Suppressor macrophage (primary cell): ENCODE measurements around the gene HACD2.
"Not testable (repeated sequence)": the region's sequence is repeated elsewhere in the genome, so short reads cannot be mapped to it uniquely, and the experiment has no call there.

ENCODE experiments used
- DNase-seq, 4 experiments: peaks; one replicate each; pipeline ENCODE4 v3.0.0-alpha.2; 2020 to 2022

The HACD2 gene

DNA sequence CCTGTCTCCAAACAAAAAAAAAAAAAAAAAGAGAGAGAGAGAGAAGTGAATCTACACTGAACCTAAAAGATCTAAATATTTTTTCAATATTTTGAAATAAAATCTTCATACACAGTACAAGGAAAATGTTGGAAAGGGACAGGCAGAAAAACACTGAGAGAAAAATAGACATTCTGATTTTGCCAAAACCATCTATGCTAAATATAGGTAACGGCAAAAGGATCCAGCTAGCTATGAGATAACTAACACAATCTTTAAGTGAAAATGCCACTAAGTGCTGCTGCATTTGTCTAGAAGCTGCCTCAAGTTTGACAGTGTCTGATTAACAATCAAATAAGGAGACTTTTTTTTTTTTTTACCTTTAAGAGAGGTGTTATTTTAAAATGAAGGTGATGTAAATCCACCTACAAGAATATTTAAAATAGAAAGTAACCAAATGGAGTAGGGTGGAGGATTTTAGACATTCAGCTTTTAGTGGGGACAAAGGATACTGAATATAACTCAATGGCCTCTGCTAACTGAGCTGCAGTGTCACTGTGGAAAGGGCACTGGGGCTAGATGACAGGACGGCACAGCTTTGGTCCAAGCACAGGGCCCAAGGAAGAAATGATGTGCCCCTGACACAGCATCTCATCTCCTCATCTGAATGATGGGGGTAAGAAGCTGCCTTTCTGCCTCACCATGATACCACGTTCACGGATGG, 62.4 kb downstream of the HACD2 start:
- DNase-seq, result no peak

DNA sequence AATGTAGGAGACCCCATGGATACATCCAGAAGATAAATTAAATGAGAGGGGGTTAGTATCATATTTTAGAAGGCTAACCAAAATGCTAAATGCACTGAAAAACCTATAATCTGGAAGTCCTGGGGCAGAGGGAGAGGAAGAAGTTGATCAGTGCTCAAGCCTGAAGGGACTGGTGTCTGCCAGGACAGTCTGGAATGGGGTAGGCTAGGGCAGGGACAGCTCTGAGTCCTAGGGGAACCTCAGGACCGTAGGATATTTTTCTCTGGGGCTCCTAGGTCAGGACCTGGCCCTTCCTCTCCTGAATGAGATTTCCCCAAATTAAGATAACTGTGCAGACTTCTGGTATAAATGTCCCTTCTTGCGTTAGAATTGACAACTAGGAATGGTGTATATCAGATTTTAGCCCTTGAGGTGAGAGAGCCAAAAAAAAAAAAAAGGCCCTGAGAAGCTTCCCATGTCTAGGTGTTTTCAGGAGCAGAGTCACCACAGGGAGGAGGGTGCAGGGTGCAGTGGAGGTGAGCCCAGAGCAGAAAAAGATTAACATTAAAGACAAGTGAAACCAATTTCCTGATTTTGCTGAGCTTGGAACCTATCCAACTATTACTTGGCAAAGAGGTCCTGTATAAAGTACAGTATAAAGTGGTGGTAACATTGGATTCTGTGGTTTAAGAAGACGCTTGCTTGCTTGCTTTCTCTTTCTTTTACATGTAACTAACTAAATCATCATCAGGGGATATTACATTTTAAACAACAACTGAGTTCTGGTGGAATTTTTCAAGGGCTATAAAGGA, 63.5 kb downstream of the HACD2 start:
- DNase-seq, result peak in 1 of 4 experiments; percentile 13

DNA sequence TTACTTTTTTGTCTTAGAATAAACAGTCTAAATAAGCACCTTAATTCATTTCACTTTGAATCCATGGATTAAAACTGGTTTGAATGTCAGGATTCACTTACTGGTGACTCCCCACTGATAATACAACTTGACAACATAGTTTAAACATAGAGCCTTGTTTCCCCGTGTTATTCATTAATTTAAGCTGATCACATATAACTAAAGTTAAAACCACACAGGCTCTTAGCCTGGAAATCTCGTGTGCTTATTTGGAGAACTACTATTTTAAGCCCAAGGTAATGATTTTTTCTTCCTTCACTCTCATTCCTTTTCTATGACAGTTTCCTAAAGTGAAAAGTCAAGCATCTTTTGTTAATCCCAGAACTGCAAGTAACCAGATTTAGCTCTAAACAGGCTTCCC, 64.2 kb downstream of the HACD2 start:
- no peak for DNase-seq

DNA sequence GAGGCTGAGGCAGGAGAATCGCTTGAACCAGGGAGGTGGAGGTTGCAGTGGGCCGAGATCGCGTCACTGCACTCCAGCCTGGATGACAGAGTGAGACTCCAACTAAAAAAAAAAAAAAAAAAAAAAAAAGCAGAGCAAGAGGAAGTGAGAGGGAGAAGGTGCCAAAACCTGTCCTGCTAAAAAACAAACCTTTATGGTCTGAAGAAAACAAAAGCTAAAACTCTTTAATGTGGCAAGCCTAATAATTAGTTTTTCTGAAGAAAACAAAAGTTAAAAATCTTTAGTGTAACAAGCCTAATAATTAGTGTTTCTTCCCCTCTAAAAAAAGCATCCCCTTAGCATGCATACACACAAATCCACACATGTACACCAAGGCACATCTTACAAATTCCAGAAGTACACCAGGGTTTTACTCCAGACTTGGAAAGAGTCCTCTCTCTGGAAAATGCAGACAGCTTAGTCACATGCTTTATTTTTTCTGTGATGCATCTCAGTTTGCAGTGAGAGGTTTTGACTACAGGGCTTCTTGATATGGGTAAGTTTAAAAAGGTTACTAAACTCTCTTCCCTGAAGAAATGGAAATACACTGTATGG, 65.9 kb downstream of the HACD2 start:
- DNase-seq, result no peak

DNA sequence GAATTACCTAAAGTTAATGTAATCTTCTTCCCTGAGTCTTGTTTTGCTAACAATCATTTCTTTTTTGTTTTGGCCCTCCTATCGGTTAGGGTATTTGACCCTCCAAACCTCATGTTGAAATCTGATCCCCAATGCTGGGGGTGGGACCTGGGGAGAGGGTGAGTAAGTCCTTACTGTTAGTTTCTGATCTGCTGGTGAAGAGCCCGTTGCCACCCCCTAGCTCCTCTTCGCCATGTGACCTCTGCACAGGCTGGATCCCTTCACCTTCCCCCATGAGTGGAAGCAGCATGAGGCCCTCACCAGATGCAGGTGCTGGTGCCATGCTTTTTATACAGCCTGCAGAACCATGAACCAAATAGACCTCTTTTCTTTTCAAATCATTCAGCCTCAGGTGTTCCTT, 73.1 kb downstream of the HACD2 start:
- no peak for DNase-seq

DNA sequence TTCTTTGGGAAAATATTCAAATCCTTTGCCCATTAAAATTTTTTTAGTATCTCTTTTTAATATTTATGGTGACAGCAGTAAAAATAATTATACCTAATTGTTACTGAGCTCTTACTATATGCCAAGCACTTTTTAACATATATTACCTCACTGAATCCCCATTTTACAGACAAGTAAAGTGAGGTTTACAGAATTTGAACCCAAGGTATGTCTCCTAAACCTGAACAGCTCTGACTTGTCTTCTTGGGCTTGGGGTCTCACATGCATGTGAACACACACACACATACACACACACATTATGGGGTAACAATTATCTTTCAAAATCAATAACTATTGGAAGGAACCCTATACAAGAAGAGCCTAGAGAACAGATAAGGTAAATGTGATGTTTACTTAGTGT, 73.8 kb downstream of the HACD2 start:
- DNase-seq, result no peak

DNA sequence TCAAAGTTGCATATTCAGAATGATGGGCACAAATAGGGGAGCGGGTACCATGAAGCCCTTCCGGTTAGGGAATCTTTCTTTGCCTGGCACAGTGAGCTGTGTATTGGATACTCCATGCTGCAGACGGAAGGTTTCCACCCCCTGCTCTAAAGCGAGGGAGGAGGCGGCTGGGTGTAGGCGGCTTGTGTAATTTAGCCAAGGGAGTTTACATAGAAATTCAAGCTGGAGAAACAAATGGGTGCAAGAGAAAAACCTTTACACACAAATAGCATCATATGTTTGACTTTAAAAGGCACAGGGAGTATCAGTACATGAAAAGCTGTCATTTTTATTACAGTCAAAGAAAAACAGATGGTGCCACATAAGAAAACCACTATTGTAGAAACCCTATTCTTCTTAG, 76.7 kb downstream of the HACD2 start:
- DNase-seq, result peak in 2 of 4 experiments; percentile 13 to 22

DNA sequence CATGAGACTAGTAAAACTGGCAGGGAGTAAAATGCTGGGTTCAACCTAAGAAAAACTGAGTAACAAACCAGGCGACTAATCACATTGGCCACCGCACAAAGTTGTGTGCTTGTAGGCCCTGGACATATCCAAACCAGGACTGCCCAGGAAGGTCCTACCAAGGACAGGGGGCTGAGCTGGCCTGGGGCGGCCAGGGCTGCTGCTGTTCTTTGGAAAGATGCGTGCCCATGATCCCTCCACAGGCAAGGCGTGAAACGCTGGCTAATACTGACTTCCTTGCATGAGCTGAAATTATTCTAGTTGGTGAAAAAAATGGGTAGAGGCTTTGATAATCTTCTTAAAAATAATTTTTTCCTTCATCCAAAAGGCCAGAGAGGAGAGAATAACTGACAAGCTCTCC, 79.0 kb downstream of the HACD2 start:
- DNase-seq, result no peak

DNA sequence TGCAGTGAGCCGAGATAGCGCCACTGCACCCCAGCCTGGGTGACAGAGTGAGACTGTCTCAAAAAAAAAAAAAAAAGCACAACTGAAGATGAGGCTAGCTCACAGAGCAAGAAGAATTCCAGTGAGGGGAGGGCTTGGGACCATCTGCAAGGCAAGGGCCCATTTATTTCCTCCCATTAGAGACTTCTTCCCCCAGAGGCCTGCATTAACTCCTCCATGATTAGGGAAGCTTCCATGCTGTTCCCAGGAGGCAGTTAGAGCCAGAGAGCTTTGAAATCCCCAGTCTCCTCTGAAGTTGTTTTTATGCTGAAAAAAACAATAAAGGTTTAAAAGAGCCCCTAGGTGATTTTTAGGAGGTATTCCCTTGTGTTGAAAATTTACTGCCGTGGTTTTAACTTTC, 81.7 kb downstream of the HACD2 start:
- DNase-seq, result no peak

DNA sequence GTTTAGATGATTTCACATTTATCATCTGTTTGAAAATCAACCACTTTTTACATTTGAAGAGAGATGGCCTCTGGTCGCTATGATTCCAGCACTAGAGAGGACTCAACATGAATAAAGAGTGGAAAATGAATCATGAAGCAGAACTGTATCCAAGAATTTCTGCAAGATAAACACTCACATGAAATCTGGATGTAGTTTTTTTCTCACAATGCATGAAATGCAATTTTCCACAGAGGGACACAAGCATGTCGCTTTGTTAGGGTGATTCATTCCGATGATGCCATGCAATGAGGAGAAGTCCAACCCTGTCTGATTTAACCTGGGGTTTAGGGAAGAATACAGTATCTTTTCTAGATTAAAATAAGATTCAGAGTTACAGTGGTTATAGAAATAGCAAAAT, 85.5 kb downstream of the HACD2 start:
- DNase-seq, result no peak

DNA sequence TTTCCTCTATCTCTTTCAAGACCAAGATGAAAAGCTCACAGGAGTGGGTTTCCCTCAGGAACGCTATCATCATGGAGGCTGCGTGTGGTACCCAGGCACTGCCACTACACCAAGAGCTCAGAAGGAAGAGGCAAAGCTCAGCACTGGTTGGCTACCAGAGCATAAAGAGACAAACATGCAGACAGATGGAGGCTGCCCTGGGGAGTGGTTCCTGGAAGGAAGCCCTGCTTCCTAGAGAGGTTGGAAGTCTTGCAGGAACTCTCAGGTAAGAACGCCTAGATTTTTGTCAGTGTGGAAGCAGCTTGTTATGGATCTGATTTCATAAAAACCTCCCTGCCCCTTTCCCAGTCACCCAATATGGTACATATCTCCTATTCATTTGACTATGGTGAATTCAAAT, 86.1 kb downstream of the HACD2 start:
- no peak for DNase-seq

DNA sequence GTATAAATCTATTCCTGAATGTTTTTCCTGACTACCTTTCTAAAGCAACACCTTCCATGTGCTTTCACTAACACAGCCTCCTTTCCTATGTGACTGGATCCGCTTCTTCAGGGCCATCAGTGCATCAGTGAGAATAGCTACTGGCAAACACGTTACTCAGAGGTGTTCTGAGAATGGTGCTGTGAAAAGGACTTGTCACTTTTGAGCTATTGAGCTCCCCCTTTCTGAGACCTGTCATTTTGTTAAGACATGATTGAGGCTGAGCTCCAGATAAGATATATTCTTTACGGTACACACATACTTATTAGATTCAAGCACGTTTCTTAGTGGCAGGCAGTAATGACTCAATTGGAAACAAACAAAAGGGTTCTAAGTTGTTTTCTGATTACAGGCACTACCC, 90.9 kb downstream of the HACD2 start:
- no peak for DNase-seq

DNA sequence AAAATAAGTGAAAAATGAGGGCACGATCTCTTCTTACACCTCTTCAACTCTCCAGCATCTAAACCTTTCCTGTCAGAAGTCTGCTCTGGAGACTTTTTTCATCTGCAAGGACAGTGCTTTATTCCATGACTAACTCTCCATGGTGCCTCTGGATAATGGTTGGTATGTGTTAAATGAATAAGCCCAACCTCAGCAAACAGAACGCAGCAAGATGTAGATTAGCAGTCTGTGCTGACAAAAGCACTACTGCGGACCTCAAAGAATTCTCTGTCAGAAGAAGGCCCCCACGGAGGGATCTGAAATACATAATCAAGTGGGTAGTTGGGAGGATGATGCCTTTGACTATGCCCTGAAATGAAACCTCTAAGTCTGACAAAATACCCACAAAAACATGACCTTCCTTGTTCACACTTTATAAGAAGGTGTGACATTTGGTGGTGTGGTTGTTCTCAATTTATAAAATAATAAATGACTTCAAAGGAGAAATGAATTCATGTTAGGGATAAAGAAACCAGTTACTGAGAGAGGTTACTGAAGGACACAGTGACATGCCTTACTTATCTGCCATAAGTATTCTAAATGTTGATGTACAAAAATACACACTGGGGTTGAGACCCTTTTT, 92.8 kb downstream of the HACD2 start:
- DNase-seq, result no peak

DNA sequence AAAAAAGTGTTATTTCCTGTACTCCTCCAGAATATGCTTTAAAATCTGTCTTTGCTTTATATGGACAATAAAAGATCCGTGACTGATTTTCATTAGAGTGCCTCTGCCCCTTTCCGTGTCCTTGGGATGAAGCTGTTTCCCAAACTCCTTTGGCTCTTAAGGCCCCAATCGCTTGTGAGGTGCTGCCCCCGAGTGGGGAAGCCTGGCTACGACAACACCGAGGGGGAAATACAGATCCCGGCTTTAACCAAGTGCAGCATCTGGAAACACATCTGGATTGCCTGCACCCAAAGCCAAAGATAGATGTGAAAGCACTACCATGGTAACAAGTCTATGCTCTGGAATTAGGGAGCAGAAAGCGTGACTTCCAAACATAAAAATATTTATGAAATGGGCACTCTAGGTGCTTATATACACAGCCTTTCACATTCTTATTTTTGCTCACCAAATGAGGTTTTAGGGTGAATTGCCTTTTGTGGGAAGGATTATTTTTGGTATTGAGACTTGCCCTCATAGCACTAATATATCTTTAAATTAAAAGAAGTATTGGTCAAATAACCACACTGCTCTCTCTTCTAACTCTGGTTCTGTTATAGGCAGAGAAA, 95.4 kb downstream of the HACD2 start:
- peak; percentile 57 to 78 (median 70) for DNase-seq

DNA sequence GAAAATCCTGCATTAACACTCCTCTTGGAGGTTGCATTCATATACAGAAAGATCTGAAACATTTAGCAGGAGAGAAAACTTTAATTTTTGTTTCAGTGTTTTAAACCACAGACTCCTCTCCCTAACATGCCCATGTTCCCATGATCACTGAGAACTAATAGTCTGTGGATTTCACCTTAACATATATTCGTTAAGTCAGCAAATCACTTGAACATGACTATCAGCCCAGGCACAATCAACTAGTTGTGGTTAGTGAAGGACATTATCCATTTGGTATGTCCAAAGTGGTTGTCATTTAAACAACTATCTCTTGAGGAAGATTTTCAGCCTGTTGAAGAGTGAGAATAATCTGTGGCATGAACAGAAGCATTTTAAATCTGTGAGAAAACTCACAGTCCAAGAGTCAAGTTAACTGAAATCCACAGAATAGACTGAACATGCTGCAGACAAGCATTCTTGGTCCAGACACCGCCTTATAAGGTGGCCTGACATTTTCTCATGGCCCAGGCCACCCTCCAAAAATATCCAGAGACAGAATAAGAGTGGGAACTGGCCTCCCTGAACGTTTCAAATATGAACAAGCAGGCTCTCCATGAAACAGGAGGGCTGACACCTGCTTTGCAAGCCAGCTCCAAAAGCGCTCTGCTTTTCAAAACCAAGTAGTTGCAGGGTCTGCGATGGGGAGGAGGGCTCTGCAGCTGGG, 96.1 kb downstream of the HACD2 start:
- DNase-seq, result no peak

DNA sequence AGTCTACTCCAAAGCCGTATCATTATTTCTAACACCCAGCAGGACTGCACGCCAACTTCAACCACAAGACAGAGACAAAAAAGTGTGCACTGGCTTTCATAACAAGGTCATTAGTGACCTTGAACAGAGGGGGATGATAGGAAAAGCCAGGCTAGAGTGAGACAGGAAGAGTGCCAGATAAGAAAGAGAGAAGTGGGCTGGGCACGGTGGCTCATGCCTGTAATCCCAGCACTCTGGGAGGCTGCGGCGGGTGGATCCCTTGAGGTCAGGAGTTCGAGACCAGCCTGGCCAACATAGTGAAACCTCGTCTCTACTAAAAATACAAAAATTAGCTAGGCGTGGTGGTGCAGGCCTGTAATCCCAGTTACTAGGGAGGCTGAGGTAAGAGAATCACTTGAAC, 97.8 kb downstream of the HACD2 start:
- not testable (repeated sequence) for DNase-seq

DNA sequence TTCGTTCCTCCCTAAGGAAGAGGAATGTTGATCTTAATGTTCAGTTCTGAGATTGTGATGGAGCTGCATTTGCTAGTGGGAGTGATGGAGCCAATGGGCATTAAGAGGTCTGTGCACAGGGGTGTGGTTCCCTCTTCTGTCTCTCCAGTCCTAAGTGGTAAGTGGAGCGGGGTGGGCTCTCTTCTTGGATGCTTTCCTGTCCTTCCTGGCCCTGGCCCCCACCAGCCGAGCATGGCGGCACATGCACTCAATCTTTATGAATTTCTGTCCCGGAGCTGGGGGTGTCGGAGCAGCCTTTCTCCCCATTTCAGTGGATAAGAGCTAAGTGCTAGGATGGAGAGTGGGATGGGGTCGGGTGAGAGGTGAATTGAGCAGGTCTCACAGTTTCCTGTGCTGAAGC, 98.4 kb downstream of the HACD2 start:
- no peak for DNase-seq

DNA sequence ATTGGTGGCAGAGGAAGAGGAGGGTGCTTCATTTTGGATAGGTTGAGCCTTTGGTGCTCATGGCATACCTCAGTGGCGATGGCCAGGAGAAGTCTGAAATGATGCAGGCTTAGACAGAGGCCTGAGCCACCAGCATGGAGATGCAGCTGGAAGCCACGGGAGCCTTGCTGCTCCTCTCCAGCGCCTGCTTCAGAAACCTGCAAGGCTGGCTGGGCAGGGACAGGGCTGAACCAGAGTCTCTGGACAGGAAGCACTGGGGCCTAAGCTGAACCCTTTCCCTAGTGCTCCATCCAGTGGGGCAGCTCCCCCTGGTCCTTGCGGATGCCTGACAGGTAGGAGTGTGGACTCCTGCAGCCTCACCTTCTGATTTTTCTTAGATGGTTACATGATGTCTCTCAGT, 99.3 kb downstream of the HACD2 start:
- DNase-seq, result no peak

DNA sequence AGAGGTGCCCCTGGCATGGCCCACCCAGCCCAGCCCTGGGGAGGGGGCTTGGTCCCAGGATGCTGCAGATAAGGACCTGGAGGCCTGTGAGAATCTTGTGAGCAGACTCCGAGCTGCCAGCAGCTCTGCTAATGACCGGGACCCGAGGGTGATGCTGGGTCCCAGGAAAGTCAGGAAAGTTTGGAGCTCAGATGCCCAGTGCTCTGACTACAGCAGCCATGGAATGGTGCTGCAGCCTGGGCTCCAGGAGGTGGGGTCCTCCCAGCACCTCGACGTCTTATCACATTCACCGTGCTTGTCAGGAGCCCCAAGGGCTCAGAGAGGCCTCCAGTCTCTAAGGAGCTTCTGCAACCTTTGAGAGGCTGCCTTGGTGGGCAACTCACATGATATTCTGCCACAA, 101.7 kb downstream of the HACD2 start:
- no peak for DNase-seq

DNA sequence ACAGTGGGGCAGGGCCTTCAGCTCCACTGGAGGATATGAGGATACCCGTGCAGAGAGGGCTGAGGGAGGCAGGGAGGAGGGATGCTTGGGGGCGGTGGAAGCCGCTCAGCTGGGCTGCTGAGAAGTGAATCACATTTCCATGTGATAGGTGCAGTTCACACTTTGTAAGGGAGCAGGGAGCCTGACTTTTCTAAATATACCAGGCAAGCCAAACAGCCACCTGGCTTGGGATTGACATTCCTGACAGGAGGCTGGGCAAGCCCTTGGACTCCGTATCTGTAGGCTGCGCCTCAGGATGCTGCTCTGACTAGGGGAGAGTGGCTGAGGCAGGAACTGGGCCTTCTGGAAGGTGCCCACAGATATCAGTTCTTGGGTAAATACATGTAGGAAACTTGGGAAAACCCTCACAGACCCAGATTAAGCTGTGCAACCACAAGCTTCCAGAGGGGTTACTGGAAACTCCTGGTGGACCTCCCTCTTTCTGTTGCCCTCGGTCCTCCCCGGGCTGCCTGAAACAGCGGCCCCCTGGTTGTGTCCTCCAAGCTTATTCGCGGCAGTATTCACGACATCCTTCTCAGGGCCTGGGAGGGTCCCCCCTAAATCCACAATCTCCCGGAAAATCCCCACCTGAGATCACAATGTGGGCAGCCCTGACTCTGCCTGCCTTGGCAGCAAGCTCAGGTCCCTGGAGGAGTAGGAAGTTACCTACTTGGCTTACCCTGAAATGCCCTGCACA, 103.0 kb downstream of the HACD2 start:
- no peak for DNase-seq

DNA sequence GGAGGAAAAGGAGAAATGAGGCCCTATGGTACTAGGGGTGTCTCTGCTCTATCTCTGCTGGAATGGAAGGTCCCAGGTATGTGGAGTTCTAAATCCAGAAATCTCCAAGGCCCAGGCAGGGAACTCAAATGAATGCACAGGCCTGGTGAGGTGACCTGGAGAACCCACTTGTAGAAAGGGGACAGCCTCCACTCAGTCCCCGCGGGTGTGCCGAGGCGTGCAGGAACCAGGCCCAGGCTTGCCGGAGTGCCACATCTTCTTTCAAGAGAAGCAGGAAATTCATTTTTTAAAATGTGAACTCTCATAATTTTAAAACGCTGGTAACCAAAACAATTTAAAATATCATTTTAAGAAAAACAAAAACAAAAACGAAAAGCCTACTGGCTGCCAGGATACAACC, 103.8 kb downstream of the HACD2 start:
- no peak for DNase-seq

DNA sequence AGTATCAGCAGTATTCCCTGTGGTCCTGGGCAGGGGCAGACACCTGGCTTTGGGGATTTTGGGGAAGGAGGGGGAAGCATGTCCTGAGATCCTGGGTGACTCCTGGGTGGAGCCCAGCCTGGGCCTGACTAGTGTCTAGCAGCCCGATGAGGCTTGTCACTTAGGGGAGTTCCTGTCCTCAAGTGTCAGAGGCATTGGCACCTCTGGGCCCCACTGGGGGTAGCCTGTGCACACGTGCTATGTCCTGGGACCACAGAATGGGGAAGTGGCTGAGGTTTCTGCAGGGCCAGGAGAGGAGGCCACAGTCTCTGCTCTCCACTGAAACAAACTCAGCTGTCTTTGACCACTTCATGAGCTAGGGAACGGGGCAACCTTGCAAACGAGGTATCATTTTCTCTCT, 104.4 kb downstream of the HACD2 start:
- DNase-seq, result peak in 3 of 4 experiments; percentile 15 to 30 (median 17)
